HepG2 (cell line): Measurements from ENCODE around the gene IWS1. TPM values are rescaled to one million over a fixed set of nuclear protein-coding genes. Genes with fewer than 3 reads are reported as not detected.

Experiments used
- AHR ChIP-seq: IDR thresholded peaks from 2 replicates; pipeline ENCODE4 v1.6.1; 2018; ENCODE audit warnings: missing genetic modification reagents, missing compliant biosample characterization
- CBX5 ChIP-seq: sonication (generic); formaldehyde crosslinking; IDR thresholded peaks from 2 replicates; pipeline ENCODE4 v1.4.0; 2020; ENCODE audit warnings: missing genetic modification reagents, borderline replicate concordance
- FOXA3 ChIP-seq: IDR thresholded peaks from 2 replicates; pipeline ENCODE4 v1.6.1; 2016; ENCODE audit warnings: missing genetic modification reagents, missing compliant biosample characterization
- KDM1A ChIP-seq: IDR thresholded peaks from 2 replicates; pipeline ENCODE4 v1.6.1; 2016; ENCODE audit warnings: missing compliant biosample characterization
- PHB2 ChIP-seq: fragments of 450-650 bp; IDR thresholded peaks from 2 replicates; pipeline ENCODE4 v1.6.1; 2018; ENCODE audit not compliant: partially characterized antibody
- YEATS4 ChIP-seq: sonication (generic); formaldehyde crosslinking; IDR thresholded peaks from 2 replicates; pipeline ENCODE4 v1.4.0; 2020; ENCODE audit warnings: missing genetic modification reagents, borderline replicate concordance
- ZFP41 ChIP-seq: sonication (generic); formaldehyde crosslinking; IDR thresholded peaks from 2 replicates; pipeline ENCODE4 v1.4.0; 2020; ENCODE audit warnings: mild to moderate bottlenecking, missing genetic modification reagents, borderline replicate concordance
- ZKSCAN1 ChIP-seq: fragments of 150-350 bp; IDR thresholded peaks from 2 replicates; pipeline ENCODE4 v1.6.1; 2014; ENCODE audit warnings: low read length
- ZNF430 ChIP-seq: sonication (generic); formaldehyde crosslinking; IDR thresholded peaks from 2 replicates; pipeline ENCODE4 v1.9.0; 2021; ENCODE audit warnings: mild to moderate bottlenecking, missing genetic modification reagents
- ZNF644 ChIP-seq: IDR thresholded peaks from 2 replicates; pipeline ENCODE4 v1.6.1; 2016; ENCODE audit warnings: low read depth
- polyA plus RNA-seq, 8 experiments: library from polyadenylated mRNA; depleted of rRNA in 3 of 8; stranded (reverse) in 7 of 8; unstranded in 1 of 8; fragments of >200 nt; fragmentation: Illumina TruSeq in 4 of 8; extraction: Trizol in 4 of 8; gene quantifications; 2 replicates each; pipeline versions ENCODE4 v1.2.1 to v1.2.3, GENCODE V29; 2011 to 2016; ENCODE audit warnings: low read depth in 4 of 8, missing spikeins in 1 of 8, mixed read lengths in 1 of 8; ENCODE audit not compliant: insufficient read depth in 1 of 8
- total RNA-seq, 5 experiments: library from RNA; depleted of rRNA; stranded (reverse); fragments of >200 nt; fragmentation: Illumina TruSeq; extraction: Trizol; gene quantifications; 2 replicates each; pipeline ENCODE4 v1.2.3, GENCODE V29; 2016; ENCODE audit warnings: low read depth in 1 of 5
- TF ChIP-seq, protein P1 (sequence below): sonication (generic); formaldehyde crosslinking; IDR thresholded peaks from 2 replicates; pipeline ENCODE4 v1.5.0; 2020; ENCODE audit warnings: mild to moderate bottlenecking, missing genetic modification reagents
- TF ChIP-seq, protein P2 (sequence below): sonication (generic); formaldehyde crosslinking; IDR thresholded peaks from 2 replicates; pipeline ENCODE4 v1.4.0; 2020; ENCODE audit warnings: missing genetic modification reagents
- TF ChIP-seq, protein P3 (sequence below): sonication (generic); formaldehyde crosslinking; IDR thresholded peaks from 2 replicates; pipeline ENCODE4 v1.8.0; 2022; ENCODE audit warnings: mild to moderate bottlenecking, missing genetic modification reagents, moderate library complexity
- TF ChIP-seq, protein P4 (sequence below): sonication (generic); formaldehyde crosslinking; IDR thresholded peaks from 2 replicates; pipeline ENCODE4 v1.5.1; 2020; ENCODE audit warnings: mild to moderate bottlenecking, moderate library complexity, missing genetic modification reagents
- TF ChIP-seq, protein P5 (sequence below): IDR thresholded peaks from 2 replicates; pipeline ENCODE4 v1.6.1; 2012; ENCODE audit warnings: inconsistent platforms
- TF ChIP-seq, protein P6 (sequence below): sonication (generic); formaldehyde crosslinking; IDR thresholded peaks from 2 replicates; pipeline ENCODE4 v1.5.1; 2020; ENCODE audit warnings: mild to moderate bottlenecking, missing genetic modification reagents
- TF ChIP-seq, protein P7 (sequence below): sonication (generic); formaldehyde crosslinking; IDR thresholded peaks from 2 replicates; pipeline ENCODE4 v1.4.0; 2020; ENCODE audit warnings: missing genetic modification reagents

Gene IWS1
- total and polyA plus RNA-seq, 2 of the 13 experiments (the other 11 are each of a cell fraction or from before 2014, with no cell fraction given) = 28.9 to 62.3 TPM

DNA sequence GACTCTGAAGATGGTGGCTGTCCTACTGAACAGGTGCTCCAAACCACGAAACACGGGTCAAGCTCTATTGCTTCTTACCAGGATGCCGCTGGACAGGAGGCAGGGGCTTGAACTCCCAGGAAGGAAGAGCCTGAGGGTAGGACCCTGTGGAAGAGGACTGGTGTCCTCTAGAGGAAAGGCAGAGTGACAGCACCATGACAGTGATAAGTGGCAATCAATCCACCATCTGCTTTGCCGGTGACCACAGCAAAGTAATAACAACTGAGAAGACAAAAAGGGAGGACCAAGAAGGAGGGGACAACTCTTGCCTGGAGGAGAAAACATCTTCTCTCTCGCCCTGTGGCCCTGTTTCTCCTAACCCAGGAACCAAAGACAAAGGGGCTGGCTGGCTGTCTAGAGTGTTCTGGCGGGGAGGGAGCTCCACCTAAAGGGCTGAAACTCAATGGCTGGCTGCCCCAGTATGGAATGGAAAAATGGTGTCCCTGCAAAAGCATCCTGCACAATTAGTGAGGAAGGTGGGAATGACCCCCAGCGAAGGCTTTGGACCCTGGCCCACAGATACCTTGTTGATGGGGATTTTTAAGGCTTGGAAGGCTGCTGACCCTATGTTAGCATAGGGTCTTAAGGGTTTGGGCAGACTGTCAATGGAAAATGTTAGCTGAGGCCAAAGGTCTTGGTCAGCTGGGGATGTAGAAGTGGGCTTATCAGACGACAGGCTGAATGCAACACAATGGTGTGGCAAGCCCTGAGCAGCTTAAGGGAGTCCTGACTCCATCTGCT lies 72.7 kb downstream of the IWS1 start (continued):
- TF ChIP-seq, protein P1, sequence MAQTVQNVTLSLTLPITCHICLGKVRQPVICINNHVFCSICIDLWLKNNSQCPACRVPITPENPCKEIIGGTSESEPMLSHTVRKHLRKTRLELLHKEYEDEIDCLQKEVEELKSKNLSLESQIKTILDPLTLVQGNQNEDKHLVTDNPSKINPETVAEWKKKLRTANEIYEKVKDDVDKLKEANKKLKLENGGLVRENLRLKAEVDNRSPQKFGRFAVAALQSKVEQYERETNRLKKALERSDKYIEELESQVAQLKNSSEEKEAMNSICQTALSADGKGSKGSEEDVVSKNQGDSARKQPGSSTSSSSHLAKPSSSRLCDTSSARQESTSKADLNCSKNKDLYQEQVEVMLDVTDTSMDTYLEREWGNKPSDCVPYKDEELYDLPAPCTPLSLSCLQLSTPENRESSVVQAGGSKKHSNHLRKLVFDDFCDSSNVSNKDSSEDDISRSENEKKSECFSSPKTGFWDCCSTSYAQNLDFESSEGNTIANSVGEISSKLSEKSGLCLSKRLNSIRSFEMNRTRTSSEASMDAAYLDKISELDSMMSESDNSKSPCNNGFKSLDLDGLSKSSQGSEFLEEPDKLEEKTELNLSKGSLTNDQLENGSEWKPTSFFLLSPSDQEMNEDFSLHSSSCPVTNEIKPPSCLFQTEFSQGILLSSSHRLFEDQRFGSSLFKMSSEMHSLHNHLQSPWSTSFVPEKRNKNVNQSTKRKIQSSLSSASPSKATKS = peak; percentile 91; the same call in 1 of the 2 replicates
- TF ChIP-seq YEATS4 (CRISPR knock-in tag) (no peak), ZNF644 (CRISPR knock-in tag) (peak; percentile 92), CBX5 (CRISPR knock-in tag) (peak; percentile 63; the same call in 1 of the 2 replicates), PHB2 (no peak), AHR (CRISPR knock-in tag) (0 out of 2 replicates have a peak, but pooled peaks have one; percentile 12), ZFP41 (CRISPR knock-in tag) (no peak), FOXA3 (CRISPR knock-in tag) (0 out of 2 replicates have a peak, but pooled peaks have one; percentile 4), ZNF430 (peak; percentile 68; the same call in 1 of the 2 replicates), KDM1A (CRISPR knock-in tag) (no peak; the same call in 1 of the 2 replicates), ZKSCAN1 (no peak)
- TF ChIP-seq, protein P2, sequence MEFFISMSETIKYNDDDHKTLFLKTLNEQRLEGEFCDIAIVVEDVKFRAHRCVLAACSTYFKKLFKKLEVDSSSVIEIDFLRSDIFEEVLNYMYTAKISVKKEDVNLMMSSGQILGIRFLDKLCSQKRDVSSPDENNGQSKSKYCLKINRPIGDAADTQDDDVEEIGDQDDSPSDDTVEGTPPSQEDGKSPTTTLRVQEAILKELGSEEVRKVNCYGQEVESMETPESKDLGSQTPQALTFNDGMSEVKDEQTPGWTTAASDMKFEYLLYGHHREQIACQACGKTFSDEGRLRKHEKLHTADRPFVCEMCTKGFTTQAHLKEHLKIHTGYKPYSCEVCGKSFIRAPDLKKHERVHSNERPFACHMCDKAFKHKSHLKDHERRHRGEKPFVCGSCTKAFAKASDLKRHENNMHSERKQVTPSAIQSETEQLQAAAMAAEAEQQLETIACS (CRISPR knock-in tag) = no peak
- TF ChIP-seq, protein P3, sequence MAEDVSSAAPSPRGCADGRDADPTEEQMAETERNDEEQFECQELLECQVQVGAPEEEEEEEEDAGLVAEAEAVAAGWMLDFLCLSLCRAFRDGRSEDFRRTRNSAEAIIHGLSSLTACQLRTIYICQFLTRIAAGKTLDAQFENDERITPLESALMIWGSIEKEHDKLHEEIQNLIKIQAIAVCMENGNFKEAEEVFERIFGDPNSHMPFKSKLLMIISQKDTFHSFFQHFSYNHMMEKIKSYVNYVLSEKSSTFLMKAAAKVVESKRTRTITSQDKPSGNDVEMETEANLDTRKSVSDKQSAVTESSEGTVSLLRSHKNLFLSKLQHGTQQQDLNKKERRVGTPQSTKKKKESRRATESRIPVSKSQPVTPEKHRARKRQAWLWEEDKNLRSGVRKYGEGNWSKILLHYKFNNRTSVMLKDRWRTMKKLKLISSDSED (CRISPR knock-in tag) = no peak
- TF ChIP-seq, protein P4, sequence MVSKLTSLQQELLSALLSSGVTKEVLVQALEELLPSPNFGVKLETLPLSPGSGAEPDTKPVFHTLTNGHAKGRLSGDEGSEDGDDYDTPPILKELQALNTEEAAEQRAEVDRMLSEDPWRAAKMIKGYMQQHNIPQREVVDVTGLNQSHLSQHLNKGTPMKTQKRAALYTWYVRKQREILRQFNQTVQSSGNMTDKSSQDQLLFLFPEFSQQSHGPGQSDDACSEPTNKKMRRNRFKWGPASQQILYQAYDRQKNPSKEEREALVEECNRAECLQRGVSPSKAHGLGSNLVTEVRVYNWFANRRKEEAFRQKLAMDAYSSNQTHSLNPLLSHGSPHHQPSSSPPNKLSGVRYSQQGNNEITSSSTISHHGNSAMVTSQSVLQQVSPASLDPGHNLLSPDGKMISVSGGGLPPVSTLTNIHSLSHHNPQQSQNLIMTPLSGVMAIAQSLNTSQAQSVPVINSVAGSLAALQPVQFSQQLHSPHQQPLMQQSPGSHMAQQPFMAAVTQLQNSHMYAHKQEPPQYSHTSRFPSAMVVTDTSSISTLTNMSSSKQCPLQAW (CRISPR knock-in tag) = peak; percentile 88
- TF ChIP-seq, protein P5, sequence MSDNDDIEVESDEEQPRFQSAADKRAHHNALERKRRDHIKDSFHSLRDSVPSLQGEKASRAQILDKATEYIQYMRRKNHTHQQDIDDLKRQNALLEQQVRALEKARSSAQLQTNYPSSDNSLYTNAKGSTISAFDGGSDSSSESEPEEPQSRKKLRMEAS = peak; percentile 16; the same call in 1 of the 2 replicates
- TF ChIP-seq, protein P6, sequence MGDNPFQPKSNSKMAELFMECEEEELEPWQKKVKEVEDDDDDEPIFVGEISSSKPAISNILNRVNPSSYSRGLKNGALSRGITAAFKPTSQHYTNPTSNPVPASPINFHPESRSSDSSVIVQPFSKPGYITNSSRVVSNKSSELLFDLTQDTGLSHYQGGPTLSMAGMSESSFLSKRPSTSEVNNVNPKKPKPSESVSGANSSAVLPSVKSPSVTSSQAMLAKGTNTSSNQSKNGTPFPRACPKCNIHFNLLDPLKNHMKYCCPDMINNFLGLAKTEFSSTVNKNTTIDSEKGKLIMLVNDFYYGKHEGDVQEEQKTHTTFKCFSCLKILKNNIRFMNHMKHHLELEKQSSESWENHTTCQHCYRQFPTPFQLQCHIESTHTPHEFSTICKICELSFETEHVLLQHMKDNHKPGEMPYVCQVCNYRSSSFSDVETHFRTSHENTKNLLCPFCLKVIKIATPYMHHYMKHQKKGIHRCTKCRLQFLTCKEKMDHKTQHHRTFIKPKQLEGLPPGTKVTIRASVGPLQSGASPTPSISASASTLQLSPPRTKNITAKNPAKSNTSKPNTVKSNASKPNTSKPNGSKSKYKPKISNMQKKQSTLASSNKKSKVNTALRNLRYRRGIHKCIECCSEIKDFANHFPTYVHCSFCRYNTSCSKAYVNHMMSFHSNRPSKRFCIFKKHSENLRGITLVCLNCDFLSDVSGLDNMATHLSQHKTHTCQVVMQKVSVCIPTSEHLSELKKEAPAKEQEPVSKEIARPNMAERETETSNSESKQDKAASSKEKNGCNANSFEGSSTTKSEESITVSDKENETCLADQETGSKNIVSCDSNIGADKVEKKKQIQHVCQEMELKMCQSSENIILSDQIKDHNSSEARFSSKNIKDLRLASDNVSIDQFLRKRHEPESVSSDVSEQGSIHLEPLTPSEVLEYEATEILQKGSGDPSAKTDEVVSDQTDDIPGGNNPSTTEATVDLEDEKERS (CRISPR knock-in tag) = 0 out of 2 replicates have a peak, but pooled peaks have one; percentile 70
- TF ChIP-seq, protein P7, sequence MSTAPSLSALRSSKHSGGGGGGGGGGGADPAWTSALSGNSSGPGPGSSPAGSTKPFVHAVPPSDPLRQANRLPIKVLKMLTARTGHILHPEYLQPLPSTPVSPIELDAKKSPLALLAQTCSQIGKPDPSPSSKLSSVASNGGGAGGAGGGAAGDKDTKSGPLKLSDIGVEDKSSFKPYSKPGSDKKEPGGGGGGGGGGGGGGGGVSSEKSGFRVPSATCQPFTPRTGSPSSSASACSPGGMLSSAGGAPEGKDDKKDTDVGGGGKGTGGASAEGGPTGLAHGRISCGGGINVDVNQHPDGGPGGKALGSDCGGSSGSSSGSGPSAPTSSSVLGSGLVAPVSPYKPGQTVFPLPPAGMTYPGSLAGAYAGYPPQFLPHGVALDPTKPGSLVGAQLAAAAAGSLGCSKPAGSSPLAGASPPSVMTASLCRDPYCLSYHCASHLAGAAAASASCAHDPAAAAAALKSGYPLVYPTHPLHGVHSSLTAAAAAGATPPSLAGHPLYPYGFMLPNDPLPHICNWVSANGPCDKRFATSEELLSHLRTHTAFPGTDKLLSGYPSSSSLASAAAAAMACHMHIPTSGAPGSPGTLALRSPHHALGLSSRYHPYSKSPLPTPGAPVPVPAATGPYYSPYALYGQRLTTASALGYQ (CRISPR knock-in tag) = no peak
